GM23338 (cell line): ENCODE results near the gene CD300A. TPM values are rescaled to one million over a fixed set of nuclear protein-coding genes. Genes with fewer than 3 reads are reported as not detected.

Experiments used
- ATAC-seq: fragments of 200-7000 bp; cut with Tn5 transposase; 3 replicates; pipeline ENCODE4 v1.9.1; 2020
- DNase-seq: peaks from one replicate; pipeline ENCODE4 v3.0.0-alpha.2; 2015; ENCODE audit warnings: low spot score
- H2AFZ ChIP-seq: fragments of 200-600 bp; sonication (generic); 2 replicates; pipeline ENCODE4 v1.8.0; 2016; ENCODE audit warnings: antibody characterized with exemption, mild to moderate bottlenecking, moderate library complexity
- H3F3A ChIP-seq: fragments of 200-600 bp; sonication (generic); replicated peaks from 2 replicates; pipeline ENCODE4 v1.8.0; 2017; ENCODE audit warnings: antibody characterized with exemption, mixed run types, low read depth
- H3K27ac ChIP-seq: fragments of 200-600 bp; sonication (generic); 2 replicates; pipeline ENCODE4 v1.6.1; 2016; ENCODE audit warnings: low read depth
- H3K27me3 ChIP-seq: fragments of 200-600 bp; sonication (generic); 2 replicates; pipeline ENCODE4 v1.8.0; 2016; ENCODE audit warnings: mild to moderate bottlenecking, mixed run types, moderate library complexity; ENCODE audit not compliant: insufficient read depth
- H3K36me3 ChIP-seq: fragments of 200-600 bp; sonication (generic); 2 replicates; pipeline ENCODE4 v1.8.0; 2016; ENCODE audit warnings: mild to moderate bottlenecking; ENCODE audit not compliant: insufficient read depth
- H3K4me1 ChIP-seq: fragments of 200-600 bp; sonication (generic); 2 replicates; pipeline ENCODE4 v1.8.0; 2016; ENCODE audit warnings: mild to moderate bottlenecking, moderate library complexity; ENCODE audit not compliant: insufficient read depth
- H3K4me2 ChIP-seq: fragments of 200-600 bp; sonication (generic); 2 replicates; pipeline ENCODE4 v1.7.1; 2017; ENCODE audit warnings: mixed run types
- H3K4me3 ChIP-seq: fragments of 200-600 bp; sonication (generic); 2 replicates; pipeline ENCODE4 v1.6.1; 2016; ENCODE audit warnings: mixed run types
- H3K79me2 ChIP-seq: fragments of 200-600 bp; sonication (generic); replicated peaks from 2 replicates; pipeline ENCODE4 v1.8.0; 2017; ENCODE audit warnings: mild to moderate bottlenecking; ENCODE audit not compliant: insufficient read depth
- H3K9me2 ChIP-seq: fragments of 200-600 bp; sonication (generic); 2 replicates; pipeline ENCODE4 v1.8.0; 2017; ENCODE audit not compliant: insufficient read depth
- H4K20me1 ChIP-seq: fragments of 200-600 bp; sonication (generic); replicated peaks from 2 replicates; pipeline ENCODE4 v1.8.0; 2017; ENCODE audit warnings: mild to moderate bottlenecking; ENCODE audit not compliant: insufficient read depth
- H3K27ac Mint-ChIP-seq: 2 replicates; pipeline ENCODE4 v1.8.0; 2020; ENCODE audit warnings: inconsistent platforms, mild to moderate bottlenecking, moderate library complexity, mixed read lengths
- H3K27me3 Mint-ChIP-seq: 3 replicates; pipeline ENCODE4 v1.8.0; 2022; ENCODE audit warnings: low read depth, mild to moderate bottlenecking, moderate library complexity, mixed read lengths, inconsistent platforms; ENCODE audit not compliant: insufficient read depth, poor library complexity
- H3K36me3 Mint-ChIP-seq: 3 replicates; pipeline ENCODE4 v1.8.0; 2021; ENCODE audit warnings: low read depth, mild to moderate bottlenecking, inconsistent platforms, moderate library complexity, mixed read lengths
- H3K4me1 Mint-ChIP-seq: 3 replicates; pipeline ENCODE4 v1.8.0; 2020; ENCODE audit warnings: mild to moderate bottlenecking, inconsistent platforms, mixed read lengths
- H3K4me3 Mint-ChIP-seq: 3 replicates; pipeline ENCODE4 v1.8.0; 2021; ENCODE audit warnings: moderate library complexity, mild to moderate bottlenecking, inconsistent platforms, mixed read lengths
- H3K9me3 Mint-ChIP-seq: 3 replicates; pipeline ENCODE4 v1.8.0; 2020; ENCODE audit warnings: moderate library complexity, mild to moderate bottlenecking, inconsistent platforms, mixed read lengths
- POLR2AphosphoS5 ChIP-seq: IDR thresholded peaks from 2 replicates; pipeline ENCODE4 v1.6.1; 2016; ENCODE audit warnings: antibody characterized with exemption, low read depth
- STAT1 ChIP-seq: IDR thresholded peaks from one replicate; pipeline ENCODE4 v1.6.1; 2016; ENCODE audit warnings: antibody characterized with exemption; ENCODE audit not compliant: unreplicated experiment
- ZNF114 ChIP-seq: fragments of 250-450 bp; sonication (Bioruptor Pico); IDR thresholded peaks from 2 replicates; pipeline ENCODE4 v1.5.0; 2020; ENCODE audit warnings: mild to moderate bottlenecking, moderate library complexity
- polyA plus RNA-seq: library from polyadenylated mRNA; unstranded; fragments of >200 nt; fragmentation: Nextera tagmentation; extraction: Ambion mirVana; gene quantifications from 2 replicates; pipeline ENCODE4 v1.2.1, GENCODE V29; 2016
- total RNA-seq: library from RNA; depleted of rRNA; stranded (reverse); fragments of >200 nt; shearing (Covaris generic); gene quantifications from 2 replicates; pipeline ENCODE4 v1.2.3, GENCODE V29; 2014
- TF ChIP-seq, protein P1 (sequence below): IDR thresholded peaks from 2 replicates; pipeline ENCODE4 v1.6.1; 2016; ENCODE audit warnings: antibody characterized with exemption
- TF ChIP-seq, protein P2 (sequence below), 2 experiments: fragments of 200-600 bp in 1 of 2; sonication (generic) in 1 of 2; conservative IDR thresholded peaks; 2 replicates each; pipeline versions ENCODE4 v1.5.1 to v1.6.1; 2016 to 2017; ENCODE audit warnings: antibody characterized with exemption in 2 of 2, low read depth in 2 of 2, mild to moderate bottlenecking in 2 of 2, moderate library complexity in 1 of 2
- TF ChIP-seq, protein P3 (sequence below): fragments of 250-450 bp; sonication (Bioruptor Pico); IDR thresholded peaks from 2 replicates; pipeline ENCODE4 v1.5.0; 2020; ENCODE audit warnings: mild to moderate bottlenecking, moderate library complexity

The CD300A gene
- total and polyA plus RNA-seq, 2 experiments from 2014 or later = 0.37 to 0.45 TPM

DNA sequence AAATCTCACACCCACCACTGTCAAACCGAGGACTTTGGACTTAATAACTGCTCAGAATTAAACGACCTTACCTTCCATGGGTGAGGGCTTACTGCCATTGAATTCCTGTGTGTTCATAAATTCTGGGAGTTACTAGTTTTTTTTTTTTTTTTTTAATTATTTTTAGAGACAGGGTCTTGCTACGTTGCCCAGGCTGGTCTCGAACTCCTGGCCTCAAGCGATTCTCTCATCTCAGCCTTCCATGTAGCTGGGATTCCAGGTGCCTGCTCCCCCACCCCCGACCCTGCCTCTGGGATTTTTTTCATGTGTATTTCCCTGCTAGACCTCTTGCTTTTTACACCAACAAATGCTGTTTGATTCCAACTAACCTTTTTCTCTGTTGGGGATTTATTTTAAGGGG is 14.9 kb upstream of the CD300A start:
- ATAC-seq (no peak), DNase-seq (no peak)
- Mint-ChIP-seq H3K4me3 (no peak overlapping the region), H3K27me3 (peaks cover 29% of the 10 kb centered on the region), H3K4me1 (peaks cover 37% of the 10 kb centered on the region), H3K9me3 (no peaks in the 10 kb centered on the region), H3K27ac (no peak overlapping the region), H3K36me3 (no peaks in the 10 kb centered on the region)
- H3K4me3 ChIP-seq = no peak overlapping the region
- H3K36me3 ChIP-seq = no peaks in the 10 kb centered on the region
- H3K79me2 ChIP-seq = no peaks in the 10 kb centered on the region
- no peaks in the 10 kb centered on the region for H4K20me1 ChIP-seq
- TF ChIP-seq, protein P1, sequence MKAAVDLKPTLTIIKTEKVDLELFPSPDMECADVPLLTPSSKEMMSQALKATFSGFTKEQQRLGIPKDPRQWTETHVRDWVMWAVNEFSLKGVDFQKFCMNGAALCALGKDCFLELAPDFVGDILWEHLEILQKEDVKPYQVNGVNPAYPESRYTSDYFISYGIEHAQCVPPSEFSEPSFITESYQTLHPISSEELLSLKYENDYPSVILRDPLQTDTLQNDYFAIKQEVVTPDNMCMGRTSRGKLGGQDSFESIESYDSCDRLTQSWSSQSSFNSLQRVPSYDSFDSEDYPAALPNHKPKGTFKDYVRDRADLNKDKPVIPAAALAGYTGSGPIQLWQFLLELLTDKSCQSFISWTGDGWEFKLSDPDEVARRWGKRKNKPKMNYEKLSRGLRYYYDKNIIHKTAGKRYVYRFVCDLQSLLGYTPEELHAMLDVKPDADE = no peak
- no peak for TF ChIP-seq ZNF114 (CRISPR knock-in tag)
- TF ChIP-seq STAT1 = no peak
- TF ChIP-seq, protein P2, sequence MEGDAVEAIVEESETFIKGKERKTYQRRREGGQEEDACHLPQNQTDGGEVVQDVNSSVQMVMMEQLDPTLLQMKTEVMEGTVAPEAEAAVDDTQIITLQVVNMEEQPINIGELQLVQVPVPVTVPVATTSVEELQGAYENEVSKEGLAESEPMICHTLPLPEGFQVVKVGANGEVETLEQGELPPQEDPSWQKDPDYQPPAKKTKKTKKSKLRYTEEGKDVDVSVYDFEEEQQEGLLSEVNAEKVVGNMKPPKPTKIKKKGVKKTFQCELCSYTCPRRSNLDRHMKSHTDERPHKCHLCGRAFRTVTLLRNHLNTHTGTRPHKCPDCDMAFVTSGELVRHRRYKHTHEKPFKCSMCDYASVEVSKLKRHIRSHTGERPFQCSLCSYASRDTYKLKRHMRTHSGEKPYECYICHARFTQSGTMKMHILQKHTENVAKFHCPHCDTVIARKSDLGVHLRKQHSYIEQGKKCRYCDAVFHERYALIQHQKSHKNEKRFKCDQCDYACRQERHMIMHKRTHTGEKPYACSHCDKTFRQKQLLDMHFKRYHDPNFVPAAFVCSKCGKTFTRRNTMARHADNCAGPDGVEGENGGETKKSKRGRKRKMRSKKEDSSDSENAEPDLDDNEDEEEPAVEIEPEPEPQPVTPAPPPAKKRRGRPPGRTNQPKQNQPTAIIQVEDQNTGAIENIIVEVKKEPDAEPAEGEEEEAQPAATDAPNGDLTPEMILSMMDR (conservative IDR thresholded peaks at IDR 0.05; ENCODE audit: low read depth in 2 of 2) = no peak
- no peak overlapping the region for H2AFZ ChIP-seq
- H3K4me2 ChIP-seq = no peak overlapping the region
- peaks cover 18% of the 10 kb centered on the region for H3K4me1 ChIP-seq
- H3K27ac ChIP-seq = no peak overlapping the region
- no peaks in the 10 kb centered on the region; the same call in 1 of the 2 replicates for H3F3A ChIP-seq
- peaks cover 28% of the 10 kb centered on the region for H3K27me3 ChIP-seq
- no peaks in the 10 kb centered on the region for H3K9me2 ChIP-seq

DNA sequence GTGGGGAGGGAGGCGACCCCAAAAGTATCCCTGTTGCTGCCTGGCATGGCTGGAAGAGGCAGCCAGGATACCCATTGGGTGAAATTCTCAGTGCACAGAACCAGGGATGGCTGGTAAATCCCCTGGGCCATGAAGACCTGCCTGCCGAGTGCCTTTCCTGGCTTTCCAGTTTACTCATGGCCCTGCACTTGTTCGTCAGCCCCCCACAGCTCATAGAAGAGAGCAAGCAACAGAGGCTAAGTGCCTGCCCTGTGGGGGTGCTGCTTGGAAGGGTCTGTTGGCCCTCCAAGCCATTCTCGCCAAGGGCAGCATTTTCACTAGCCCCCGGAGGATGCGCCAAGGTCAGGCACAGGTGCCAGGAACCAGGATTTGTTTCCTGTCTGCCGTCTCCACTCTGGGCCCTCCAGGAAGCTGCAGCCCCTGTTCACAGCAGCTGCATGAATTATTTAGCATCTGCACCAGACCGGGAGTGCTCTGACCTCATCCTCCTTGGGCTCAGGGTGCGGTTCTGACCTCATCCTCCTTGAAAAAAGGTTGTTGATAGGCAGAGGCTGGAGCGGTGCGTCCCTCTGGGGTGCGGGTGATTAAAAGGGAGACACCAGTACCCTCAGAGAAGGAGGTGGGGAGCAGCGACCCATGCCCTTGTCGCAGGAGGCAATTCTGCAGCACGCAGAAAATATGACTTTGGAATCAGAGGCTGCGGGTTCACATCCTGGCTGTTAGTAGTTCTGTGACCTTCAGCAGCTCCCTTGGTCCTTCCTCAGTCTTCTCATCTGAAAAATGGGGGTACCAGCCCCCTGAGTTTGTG is 14.2 kb upstream of the CD300A start:
- no peaks in the 10 kb centered on the region; the same call in 1 of the 2 replicates for H3F3A ChIP-seq
- H3K27ac Mint-ChIP-seq = 0 out of 2 replicates have a peak overlapping the region, but pooled peaks have one; percentile 72
- no peaks in the 10 kb centered on the region for H3K36me3 Mint-ChIP-seq
- H3K9me3 Mint-ChIP-seq = no peaks in the 10 kb centered on the region
- H3K36me3 ChIP-seq = no peaks in the 10 kb centered on the region
- ATAC-seq (no peak; the same call in 2 of the 3 replicates), DNase-seq (no peak)
- no peaks in the 10 kb centered on the region for H4K20me1 ChIP-seq
- no peak overlapping the region for H2AFZ ChIP-seq
- H3K4me1 Mint-ChIP-seq = peaks cover 42% of the 10 kb centered on the region
- no peak overlapping the region for H3K4me3 ChIP-seq
- H3K27me3 ChIP-seq = peaks cover 28% of the 10 kb centered on the region
- H3K27me3 Mint-ChIP-seq = peaks cover 30% of the 10 kb centered on the region
- peaks cover 18% of the 10 kb centered on the region for H3K4me1 ChIP-seq
- H3K9me2 ChIP-seq = no peaks in the 10 kb centered on the region
- H3K27ac ChIP-seq = no peak overlapping the region
- no peak overlapping the region; the same call in 1 of the 2 replicates for H3K4me2 ChIP-seq
- H3K4me3 Mint-ChIP-seq = peak overlapping the region; percentile 49
- H3K79me2 ChIP-seq = no peaks in the 10 kb centered on the region
- TF ChIP-seq, protein P1 = no peak
- TF ChIP-seq, protein P2 (conservative IDR thresholded peaks at IDR 0.05; ENCODE audit: low read depth in 2 of 2) = no peak
- TF ChIP-seq POLR2AphosphoS5 (no peak), STAT1 (no peak)
- TF ChIP-seq, protein P3, sequence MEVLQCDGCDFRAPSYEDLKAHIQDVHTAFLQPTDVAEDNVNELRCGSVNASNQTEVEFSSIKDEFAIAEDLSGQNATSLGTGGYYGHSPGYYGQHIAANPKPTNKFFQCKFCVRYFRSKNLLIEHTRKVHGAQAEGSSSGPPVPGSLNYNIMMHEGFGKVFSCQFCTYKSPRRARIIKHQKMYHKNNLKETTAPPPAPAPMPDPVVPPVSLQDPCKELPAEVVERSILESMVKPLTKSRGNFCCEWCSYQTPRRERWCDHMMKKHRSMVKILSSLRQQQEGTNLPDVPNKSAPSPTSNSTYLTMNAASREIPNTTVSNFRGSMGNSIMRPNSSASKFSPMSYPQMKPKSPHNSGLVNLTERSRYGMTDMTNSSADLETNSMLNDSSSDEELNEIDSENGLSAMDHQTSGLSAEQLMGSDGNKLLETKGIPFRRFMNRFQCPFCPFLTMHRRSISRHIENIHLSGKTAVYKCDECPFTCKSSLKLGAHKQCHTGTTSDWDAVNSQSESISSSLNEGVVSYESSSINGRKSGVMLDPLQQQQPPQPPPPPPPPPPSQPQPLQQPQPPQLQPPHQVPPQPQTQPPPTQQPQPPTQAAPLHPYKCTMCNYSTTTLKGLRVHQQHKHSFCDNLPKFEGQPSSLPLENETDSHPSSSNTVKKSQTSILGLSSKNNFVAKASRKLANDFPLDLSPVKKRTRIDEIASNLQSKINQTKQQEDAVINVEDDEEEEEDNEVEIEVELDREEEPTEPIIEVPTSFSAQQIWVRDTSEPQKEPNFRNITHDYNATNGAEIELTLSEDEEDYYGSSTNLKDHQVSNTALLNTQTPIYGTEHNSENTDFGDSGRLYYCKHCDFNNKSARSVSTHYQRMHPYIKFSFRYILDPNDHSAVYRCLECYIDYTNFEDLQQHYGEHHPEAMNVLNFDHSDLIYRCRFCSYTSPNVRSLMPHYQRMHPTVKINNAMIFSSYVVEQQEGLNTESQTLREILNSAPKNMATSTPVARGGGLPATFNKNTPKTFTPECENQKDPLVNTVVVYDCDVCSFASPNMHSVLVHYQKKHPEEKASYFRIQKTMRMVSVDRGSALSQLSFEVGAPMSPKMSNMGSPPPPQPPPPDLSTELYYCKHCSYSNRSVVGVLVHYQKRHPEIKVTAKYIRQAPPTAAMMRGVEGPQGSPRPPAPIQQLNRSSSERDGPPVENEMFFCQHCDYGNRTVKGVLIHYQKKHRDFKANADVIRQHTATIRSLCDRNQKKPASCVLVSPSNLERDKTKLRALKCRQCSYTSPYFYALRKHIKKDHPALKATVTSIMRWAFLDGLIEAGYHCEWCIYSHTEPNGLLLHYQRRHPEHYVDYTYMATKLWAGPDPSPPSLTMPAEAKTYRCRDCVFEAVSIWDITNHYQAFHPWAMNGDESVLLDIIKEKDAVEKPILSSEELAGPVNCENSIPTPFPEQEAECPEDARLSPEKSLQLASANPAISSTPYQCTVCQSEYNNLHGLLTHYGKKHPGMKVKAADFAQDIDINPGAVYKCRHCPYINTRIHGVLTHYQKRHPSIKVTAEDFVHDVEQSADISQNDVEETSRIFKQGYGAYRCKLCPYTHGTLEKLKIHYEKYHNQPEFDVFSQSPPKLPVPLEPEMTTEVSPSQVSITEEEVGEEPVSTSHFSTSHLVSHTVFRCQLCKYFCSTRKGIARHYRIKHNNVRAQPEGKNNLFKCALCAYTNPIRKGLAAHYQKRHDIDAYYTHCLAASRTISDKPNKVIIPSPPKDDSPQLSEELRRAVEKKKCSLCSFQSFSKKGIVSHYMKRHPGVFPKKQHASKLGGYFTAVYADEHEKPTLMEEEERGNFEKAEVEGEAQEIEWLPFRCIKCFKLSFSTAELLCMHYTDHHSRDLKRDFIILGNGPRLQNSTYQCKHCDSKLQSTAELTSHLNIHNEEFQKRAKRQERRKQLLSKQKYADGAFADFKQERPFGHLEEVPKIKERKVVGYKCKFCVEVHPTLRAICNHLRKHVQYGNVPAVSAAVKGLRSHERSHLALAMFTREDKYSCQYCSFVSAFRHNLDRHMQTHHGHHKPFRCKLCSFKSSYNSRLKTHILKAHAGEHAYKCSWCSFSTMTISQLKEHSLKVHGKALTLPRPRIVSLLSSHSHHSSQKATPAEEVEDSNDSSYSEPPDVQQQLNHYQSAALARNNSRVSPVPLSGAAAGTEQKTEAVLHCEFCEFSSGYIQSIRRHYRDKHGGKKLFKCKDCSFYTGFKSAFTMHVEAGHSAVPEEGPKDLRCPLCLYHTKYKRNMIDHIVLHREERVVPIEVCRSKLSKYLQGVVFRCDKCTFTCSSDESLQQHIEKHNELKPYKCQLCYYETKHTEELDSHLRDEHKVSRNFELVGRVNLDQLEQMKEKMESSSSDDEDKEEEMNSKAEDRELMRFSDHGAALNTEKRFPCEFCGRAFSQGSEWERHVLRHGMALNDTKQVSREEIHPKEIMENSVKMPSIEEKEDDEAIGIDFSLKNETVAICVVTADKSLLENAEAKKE = no peak
